SU-DHL-6 (cell line): ENCODE results near the gene HARBI1.

Experiments used
- H2AFZ ChIP-seq: fragments of 200-600 bp; sonication (generic); 2 replicates; pipeline ENCODE4 v1.6.1; 2014; ENCODE audit warnings: low read depth, mild to moderate bottlenecking, moderate library complexity, mixed read lengths, antibody characterized with exemption, low read length; ENCODE audit not compliant: severe bottlenecking
- H3F3A ChIP-seq: fragments of 200-600 bp; shearing (Covaris generic); 2 replicates; pipeline ENCODE4 v1.6.0; 2016; ENCODE audit warnings: antibody characterized with exemption, mild to moderate bottlenecking; ENCODE audit not compliant: insufficient read depth
- H3K27ac ChIP-seq: fragments of 200-600 bp; sonication (generic); 2 replicates; pipeline ENCODE4 v1.5.1; 2016; ENCODE audit warnings: low read depth, mild to moderate bottlenecking, low read length, moderate library complexity, mixed read lengths
- H3K27me3 ChIP-seq: fragments of 200-600 bp; sonication (generic), shearing (Covaris generic); 2 replicates; pipeline ENCODE4 v1.6.0; 2014; ENCODE audit warnings: mild to moderate bottlenecking, low read length
- H3K36me3 ChIP-seq: fragments of 200-600 bp; sonication (generic); 2 replicates; pipeline ENCODE4 v1.6.1; 2014; ENCODE audit warnings: mild to moderate bottlenecking, low read length, mixed read lengths
- H3K4me2 ChIP-seq: fragments of 300-600, 200-600 bp; shearing (Covaris generic), sonication (generic); 2 replicates; pipeline ENCODE4 v1.6.0; 2014; ENCODE audit warnings: low read length, low read depth, mild to moderate bottlenecking; ENCODE audit not compliant: poor library complexity, severe bottlenecking
- H3K4me3 ChIP-seq: fragments of 200-600 bp; sonication (generic); 2 replicates; pipeline ENCODE4 v1.5.1; 2014; ENCODE audit warnings: antibody characterized with exemption, low read length, mild to moderate bottlenecking, mixed read lengths; ENCODE audit not compliant: insufficient read depth, poor library complexity, severe bottlenecking
- H3K79me2 ChIP-seq: fragments of 200-600 bp; sonication (generic); 2 replicates; pipeline ENCODE4 v1.6.1; 2014; ENCODE audit warnings: mild to moderate bottlenecking, low read length, moderate library complexity; ENCODE audit not compliant: insufficient read depth
- H3K9ac ChIP-seq: fragments of 200-600 bp; sonication (generic); 2 replicates; pipeline ENCODE4 v1.7.0; 2014; ENCODE audit warnings: mild to moderate bottlenecking, low read length
- H3K9me2 ChIP-seq: fragments of 200-600 bp; sonication (generic); replicated peaks from 2 replicates; pipeline ENCODE4 v1.6.1; 2014; ENCODE audit warnings: low read length; ENCODE audit not compliant: insufficient read depth
- H3K9me3 ChIP-seq: fragments of 200-600 bp; sonication (generic); 2 replicates; pipeline ENCODE4 v1.6.1; 2014; ENCODE audit warnings: low read length, mixed read lengths; ENCODE audit not compliant: insufficient read depth
- H4K20me1 ChIP-seq: fragments of 200-600 bp; sonication (generic); 2 replicates; pipeline ENCODE4 v1.6.1; 2014; ENCODE audit warnings: low read depth, mild to moderate bottlenecking, antibody characterized with exemption, low read length, moderate library complexity, mixed read lengths
- CTCF ChIP-seq: fragments of 200-600 bp; sonication (generic); IDR thresholded peaks from one replicate; pipeline ENCODE4 v1.5.1; 2017; ENCODE audit warnings: antibody characterized with exemption, mild to moderate bottlenecking, low read length, moderate library complexity; ENCODE audit not compliant: insufficient read depth, poor library complexity, severe bottlenecking
- EZH2phosphoT487 ChIP-seq: fragments of 200-600 bp; sonication (generic), shearing (Covaris generic); conservative IDR thresholded peaks from 2 replicates; pipeline ENCODE4 v1.6.1; 2018; ENCODE audit warnings: mild to moderate bottlenecking, antibody characterized with exemption, low read length, moderate library complexity, mixed read lengths

HARBI1 gene

DNA sequence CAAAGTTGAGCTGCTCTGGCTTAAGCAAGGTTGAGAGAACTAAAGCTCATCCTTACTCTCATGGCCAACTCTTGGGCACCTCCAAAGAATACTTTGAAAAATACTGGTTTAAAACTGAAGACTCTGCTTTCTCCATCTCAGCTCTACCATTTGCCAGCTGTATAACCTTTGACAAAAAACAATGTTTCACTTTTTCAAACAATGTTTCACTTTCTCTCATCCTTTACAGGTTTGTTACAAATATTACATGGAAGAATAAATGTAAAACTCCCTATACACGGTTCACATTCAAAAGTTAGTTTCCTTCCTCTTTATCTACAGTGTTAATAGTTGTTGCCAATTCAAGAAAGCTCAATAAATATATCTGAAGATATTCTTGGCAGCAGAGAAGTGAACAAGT lies 42.4 kb downstream of the HARBI1 start:
- Histone ChIP-seq H4K20me1 (no peaks in the 10 kb centered on the region), H3K4me3 (no peak overlapping the region), H3K36me3 (no peaks in the 10 kb centered on the region), H3F3A (no peaks in the 10 kb centered on the region), H3K79me2 (peaks cover 77% of the 10 kb centered on the region), H3K4me2 (no peak overlapping the region), H2AFZ (no peak overlapping the region), H3K9me2 (no peaks in the 10 kb centered on the region), H3K27me3 (no peaks in the 10 kb centered on the region), H3K27ac (no peak overlapping the region), H3K9me3 (no peaks in the 10 kb centered on the region), H3K9ac (no peak overlapping the region)
- TF ChIP-seq EZH2phosphoT487 (no peak), CTCF (no peak)

DNA sequence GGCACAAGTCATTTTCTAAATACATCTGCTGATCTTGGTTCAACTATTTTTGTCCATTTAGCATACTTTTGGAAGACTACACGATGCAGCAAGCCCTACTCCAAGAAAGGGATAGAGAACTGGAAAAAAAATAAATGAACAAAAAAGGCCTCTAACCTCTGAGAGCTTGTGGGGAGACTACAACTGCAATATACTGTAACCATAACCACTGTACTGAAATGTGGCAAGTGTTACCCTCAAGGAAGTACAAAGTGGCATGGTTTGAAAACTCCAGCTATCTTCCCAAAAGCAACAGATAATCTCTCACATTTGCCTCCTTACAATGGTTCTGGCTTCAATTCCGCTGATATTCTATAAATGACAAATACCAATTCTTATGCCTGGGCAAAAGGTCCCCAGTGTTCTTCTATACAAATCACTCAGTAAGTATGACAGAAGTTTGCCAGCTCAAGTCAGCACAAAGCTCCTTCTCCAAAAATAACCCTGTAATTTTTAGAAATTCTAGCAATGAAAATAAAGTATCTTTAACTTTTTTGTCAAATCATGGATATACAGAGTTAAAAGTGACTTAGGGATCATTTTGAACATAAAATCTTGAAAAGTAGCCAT lies 46.1 kb downstream of the HARBI1 start:
- TF ChIP-seq CTCF (no peak), EZH2phosphoT487 (no peak)

GRCh38 chr11:46565232-46565840 lies 51.7 kb downstream of the HARBI1 start:
- Histone ChIP-seq H3K27me3 (no peaks in the 10 kb centered on the region), H3K4me2 (no peak overlapping the region), H2AFZ (no peak overlapping the region), H3K4me3 (no peak overlapping the region), H3K9me2 (no peaks in the 10 kb centered on the region), H3K9me3 (no peaks in the 10 kb centered on the region), H4K20me1 (peaks cover 9% of the 10 kb centered on the region), H3K36me3 (no peaks in the 10 kb centered on the region), H3K27ac (no peak overlapping the region), H3F3A (0 out of 2 replicates have a peak, but pooled peaks cover 5% of the 10 kb centered on the region), H3K9ac (no peak overlapping the region), H3K79me2 (peaks cover 65% of the 10 kb centered on the region)
- TF ChIP-seq CTCF, result no peak
- TF ChIP-seq EZH2phosphoT487, result no peak

More for the DNA sequence above, 46.1 kb downstream of the HARBI1 start:
- H3K9me3 ChIP-seq, result no peaks in the 10 kb centered on the region
- H2AFZ ChIP-seq, result no peak overlapping the region
- no peaks in the 10 kb centered on the region for H3K9me2 ChIP-seq
- no peak overlapping the region for H3K4me2 ChIP-seq
- no peak overlapping the region for H3K27ac ChIP-seq
- H3F3A ChIP-seq, result no peaks in the 10 kb centered on the region
- H3K36me3 ChIP-seq, result no peaks in the 10 kb centered on the region
- no peaks in the 10 kb centered on the region for H3K27me3 ChIP-seq
- H3K9ac ChIP-seq, result no peak overlapping the region
- H3K4me3 ChIP-seq, result no peak overlapping the region
- peaks cover 73% of the 10 kb centered on the region for H3K79me2 ChIP-seq
- H4K20me1 ChIP-seq, result no peaks in the 10 kb centered on the region
